ENCODE measurements around the gene TTC9C.

GRCh38 chr11:62721994-62722393, 6.3 kb upstream of the TTC9C start:
- TF ChIP-seq, protein P1, sequence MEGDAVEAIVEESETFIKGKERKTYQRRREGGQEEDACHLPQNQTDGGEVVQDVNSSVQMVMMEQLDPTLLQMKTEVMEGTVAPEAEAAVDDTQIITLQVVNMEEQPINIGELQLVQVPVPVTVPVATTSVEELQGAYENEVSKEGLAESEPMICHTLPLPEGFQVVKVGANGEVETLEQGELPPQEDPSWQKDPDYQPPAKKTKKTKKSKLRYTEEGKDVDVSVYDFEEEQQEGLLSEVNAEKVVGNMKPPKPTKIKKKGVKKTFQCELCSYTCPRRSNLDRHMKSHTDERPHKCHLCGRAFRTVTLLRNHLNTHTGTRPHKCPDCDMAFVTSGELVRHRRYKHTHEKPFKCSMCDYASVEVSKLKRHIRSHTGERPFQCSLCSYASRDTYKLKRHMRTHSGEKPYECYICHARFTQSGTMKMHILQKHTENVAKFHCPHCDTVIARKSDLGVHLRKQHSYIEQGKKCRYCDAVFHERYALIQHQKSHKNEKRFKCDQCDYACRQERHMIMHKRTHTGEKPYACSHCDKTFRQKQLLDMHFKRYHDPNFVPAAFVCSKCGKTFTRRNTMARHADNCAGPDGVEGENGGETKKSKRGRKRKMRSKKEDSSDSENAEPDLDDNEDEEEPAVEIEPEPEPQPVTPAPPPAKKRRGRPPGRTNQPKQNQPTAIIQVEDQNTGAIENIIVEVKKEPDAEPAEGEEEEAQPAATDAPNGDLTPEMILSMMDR (conservative IDR thresholded peaks at IDR 0.05; ENCODE audit: low read depth, low read length), result peak; percentile 51
- TF ChIP-seq EZH2phosphoT487 (IDR thresholded peaks at IDR 0.05; ENCODE audit: borderline replicate concordance, low read length) (no peak), EZH2 (IDR thresholded peaks at IDR 0.05; ENCODE audit: low read length, unreplicated experiment) (no peak)

All from PC-3 (cell line).